ENCODE data around the gene DLG2.
"Not testable (repeated sequence)": the region's sequence is repeated elsewhere in the genome, so short reads cannot be mapped to it uniquely, and the experiment has no call there.

The DLG2 gene

GRCh38 chr11:85431319-85431718 lies 195.8 kb downstream of the DLG2 start:
- peak; percentile 28 for DNase-seq

DNA sequence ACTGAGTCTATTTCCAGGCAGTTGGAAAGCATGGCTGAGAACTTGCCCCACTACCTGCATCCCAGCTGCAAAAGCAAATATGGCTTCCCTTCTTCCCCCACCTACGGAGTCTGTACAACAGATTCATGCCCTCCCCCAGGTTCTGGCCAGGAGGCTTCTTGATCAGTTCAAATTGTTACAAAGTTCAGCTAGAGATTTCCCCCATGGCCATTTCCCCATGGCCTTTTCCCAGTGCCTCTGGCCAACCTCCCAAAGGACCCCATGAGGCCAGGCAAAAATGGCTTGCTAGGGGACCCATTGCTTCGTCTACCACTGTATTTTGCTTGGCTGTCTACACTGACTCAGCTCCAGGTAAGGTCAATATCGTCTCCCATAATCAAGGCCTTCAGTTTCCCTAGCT lies 203.3 kb downstream of the DLG2 start:
- DNase-seq: no peak

DNA sequence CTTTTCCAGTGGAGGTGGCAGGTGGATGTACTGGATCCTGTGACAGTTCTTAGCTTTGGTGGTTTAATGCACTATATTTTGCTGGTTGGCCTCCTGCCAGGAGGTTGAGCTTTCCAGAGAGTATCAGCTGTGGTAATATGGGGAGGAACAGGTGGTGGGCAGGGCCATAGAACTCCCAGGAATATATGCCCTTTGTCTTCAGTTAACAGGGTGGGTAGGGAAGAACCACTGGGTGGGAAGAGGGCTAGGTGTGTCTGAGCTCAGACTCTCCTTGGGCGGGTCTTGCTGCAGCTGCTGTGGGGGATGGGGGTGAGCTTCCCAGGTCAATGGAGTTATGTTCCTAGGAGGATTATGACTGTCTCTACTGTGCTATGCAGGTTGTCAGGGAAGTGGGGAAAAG lies 203.8 kb downstream of the DLG2 start:
- DNase-seq: peak; percentile 77

DNA sequence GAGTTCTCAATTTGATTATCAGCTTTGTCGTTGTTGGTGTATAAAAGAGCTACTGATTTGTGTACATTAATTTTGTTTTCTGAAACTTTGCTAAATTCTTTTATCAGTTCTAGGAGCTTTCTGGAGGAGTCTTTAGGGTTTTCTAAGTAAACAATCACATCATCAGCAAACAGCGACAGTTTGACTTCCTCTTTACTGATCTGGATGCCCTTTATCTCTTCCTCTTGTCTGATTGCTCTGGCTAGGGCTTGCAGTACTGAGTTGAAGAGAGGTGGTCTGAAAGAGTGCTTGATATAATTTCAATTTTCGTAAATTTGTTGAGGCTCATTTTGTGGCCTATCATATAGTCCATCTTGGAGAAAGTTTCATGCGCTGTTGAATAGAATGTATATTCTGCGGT lies 213.0 kb downstream of the DLG2 start:
- DNase-seq: no peak

DNA sequence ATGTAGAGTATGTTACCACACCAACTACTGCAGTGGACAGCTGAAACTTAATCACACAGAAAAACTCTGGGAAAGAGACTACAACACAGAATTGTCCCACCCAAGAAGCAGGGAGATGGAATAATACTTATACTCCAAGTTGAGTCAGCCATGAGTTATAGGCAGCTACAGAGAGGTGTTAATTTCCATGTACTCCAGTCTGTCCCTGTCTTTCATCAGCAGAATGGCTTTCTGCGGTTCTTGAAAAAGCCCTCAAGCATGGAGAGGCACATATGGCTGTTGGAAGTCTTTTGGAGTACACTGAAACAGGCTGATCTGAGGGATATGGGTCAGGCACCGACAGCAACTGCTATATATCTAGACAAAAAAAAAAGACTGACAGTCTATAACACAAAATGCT lies 219.5 kb downstream of the DLG2 start:
- peak; percentile 3 for DNase-seq

DNA sequence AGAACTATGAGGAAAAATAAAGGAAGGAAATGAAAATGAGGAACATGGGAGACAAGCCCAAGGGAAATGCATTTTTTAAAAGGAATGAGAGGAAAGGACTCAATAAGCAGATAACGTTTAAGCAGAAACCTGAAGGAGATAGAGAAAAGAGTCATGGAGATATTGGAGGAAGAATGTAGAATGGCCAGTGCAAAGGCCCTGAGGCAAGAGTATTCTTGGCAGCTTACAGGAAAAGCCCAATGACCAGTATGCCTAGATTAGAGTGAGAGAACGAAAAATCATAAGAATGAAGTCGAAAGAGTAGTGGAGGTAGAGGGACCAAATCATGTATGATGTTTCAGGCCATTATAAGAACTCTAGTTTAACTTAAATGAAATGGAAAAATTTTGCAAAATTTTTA lies 220.3 kb downstream of the DLG2 start:
- DNase-seq: no peak

- no peak for DNase-seq
Measured at GRCh38 chr11:85406316-85406715, 220.8 kb downstream of the DLG2 start.

DNA sequence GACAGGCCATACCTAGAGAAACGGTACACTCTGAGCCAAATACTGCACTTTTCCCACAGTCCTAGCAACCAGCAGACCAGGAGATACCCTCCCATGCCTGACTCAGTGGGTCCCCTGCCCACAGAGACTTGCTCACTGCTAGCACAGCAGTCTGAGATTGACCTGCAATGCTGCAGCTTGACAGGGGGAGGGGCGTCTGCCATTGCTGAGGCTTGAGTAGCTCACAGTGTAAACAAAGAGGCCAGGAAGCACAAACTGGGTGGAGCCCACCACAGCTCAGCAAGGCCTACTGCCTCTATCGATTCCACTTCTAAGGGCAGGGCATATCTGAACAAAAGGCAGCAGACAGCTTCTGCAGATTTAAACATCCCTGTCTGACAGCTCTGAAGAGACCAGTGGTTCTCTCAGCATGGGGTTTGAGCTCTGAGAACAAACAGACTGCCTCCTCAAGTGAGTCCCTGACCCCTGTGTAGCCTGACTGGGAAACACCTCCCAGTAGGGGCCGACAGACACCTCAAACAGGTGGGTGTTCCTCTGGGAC lies 231.6 kb downstream of the DLG2 start:
- DNase-seq: not testable (repeated sequence)

- DNase-seq: no peak
Measured at GRCh38 chr11:85394283-85394682, 232.9 kb downstream of the DLG2 start.

- DNase-seq: no peak
Measured at GRCh38 chr11:85391141-85391540, 236.0 kb downstream of the DLG2 start.

- peak; percentile 15 for DNase-seq
Measured at GRCh38 chr11:85385547-85385946, 241.6 kb downstream of the DLG2 start.

GRCh38 chr11:85385111-85385510 lies 242.0 kb downstream of the DLG2 start:
- no peak for DNase-seq

DNA sequence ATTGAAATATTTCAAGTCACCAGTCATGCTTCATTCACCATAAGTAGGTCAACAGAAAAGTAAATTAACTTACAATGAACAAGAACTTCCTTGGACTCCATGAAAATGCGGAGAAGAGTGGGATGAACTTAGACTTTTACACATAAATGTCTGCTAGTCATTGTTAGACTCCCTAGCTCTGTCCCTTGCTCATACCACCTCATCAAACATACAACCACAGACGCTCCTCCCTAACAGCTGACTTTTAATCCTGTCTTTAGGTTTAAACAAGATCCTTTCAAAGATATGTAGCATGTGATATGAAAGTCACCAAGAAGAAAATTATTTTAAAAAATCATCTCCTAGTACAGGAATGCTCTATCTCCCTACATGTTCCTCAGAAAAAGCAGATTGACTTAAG lies 248.1 kb downstream of the DLG2 start:
- peak; percentile 1 for DNase-seq

DNA sequence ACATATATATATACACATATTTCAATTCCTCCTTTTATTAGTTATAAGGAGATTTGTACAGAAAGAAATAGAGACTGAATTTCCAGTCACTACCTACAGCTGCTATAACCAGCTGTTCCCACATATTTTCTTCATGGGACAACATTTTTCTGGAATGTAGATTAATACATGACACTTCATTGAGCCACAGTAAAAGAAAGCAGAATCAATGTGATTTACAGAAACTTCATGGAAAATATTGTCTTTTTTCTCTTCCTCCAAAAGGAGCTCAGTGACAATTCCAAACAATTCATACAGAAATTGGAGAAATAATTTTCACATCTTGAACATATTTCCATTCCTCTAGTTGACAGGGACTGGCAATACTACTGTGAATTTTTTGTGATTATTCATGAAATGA lies 249.2 kb downstream of the DLG2 start:
- no peak for DNase-seq

DNA sequence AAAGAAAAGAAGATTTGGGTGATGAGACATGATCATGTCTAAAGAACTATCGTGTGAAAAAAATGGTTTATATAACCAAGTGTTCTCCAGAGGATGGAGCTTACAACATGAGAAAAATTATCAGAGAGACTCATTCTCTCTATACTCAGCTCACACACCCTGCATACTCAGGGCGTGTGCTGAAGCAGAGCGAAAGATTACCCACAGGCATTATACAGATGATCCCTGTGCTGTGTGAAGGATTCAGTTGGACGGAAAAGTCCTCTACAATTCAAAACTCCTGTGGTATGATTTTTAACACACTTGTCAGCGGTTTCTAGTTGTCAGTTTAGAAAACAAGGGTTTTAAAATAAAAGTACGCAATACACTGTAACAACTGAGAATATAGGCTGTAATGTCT lies 267.3 kb downstream of the DLG2 start:
- peak; percentile 50 for DNase-seq

DNA sequence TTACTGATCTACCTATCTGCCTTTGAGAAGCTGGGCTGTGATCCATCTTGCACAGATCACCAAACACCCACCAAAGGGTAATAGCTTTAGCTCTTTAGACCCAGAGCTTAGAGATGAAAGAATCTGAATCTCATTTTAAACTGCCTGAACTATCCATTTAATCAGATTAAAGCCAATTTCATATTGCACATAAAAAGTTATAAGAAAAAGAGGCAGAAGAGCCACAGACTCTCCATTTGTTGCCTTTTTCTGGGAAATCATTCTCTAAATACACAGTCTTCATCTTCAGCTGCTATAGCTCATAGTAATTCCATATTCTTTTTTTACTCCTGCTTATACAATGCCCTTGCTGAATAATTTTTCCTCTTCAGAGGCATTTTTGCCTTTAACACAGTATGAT lies 271.2 kb downstream of the DLG2 start:
- DNase-seq: peak; percentile 92

DNA sequence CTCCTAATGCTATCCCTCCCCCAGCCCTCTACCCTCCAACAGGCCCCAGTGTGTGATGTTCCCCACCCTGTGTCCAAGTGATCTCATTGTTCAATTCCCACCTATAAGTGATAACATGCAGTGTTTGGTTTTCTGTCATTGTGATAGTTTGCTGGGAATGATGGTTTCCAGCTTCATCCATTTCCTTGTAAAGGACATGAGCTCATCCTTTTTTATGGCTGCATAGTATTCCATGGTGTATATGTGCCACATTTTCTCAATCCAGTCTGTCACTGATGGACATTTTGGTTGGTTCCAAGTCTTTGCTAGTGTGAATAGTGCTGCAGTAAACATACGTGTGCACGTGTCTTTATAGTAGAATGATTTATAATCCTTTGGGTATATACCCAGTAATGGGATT lies 277.6 kb downstream of the DLG2 start:
- DNase-seq: not testable (repeated sequence)

- no peak for DNase-seq
Measured at GRCh38 chr11:85348945-85349344, 278.2 kb downstream of the DLG2 start.

- no peak for DNase-seq
Measured at GRCh38 chr11:85347291-85347690, 279.9 kb downstream of the DLG2 start.

- no peak for DNase-seq
Measured at GRCh38 chr11:85346484-85346883, 280.7 kb downstream of the DLG2 start.

DNA sequence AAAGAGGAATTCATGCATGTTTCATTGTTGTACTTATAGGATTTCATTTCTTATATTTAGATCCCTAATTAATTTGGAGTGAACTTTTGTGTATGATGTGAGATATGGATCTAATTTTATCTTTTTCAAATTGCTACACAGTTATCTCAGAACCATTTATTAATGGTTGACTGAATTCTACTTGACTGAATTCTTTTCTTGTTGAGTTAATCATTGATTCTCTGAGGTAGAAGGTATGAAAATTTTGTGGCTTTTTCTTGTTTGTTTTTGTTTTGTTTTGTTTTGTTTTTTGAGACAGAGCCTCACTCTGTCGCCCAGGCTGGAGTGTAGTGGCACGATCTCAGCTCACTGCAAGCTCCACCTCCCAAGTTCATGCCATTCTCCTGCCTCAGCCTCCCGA lies 286.3 kb downstream of the DLG2 start:
- not testable (repeated sequence) for DNase-seq

- DNase-seq: no peak
Measured at GRCh38 chr11:85318573-85318972, 308.6 kb downstream of the DLG2 start.

DNA sequence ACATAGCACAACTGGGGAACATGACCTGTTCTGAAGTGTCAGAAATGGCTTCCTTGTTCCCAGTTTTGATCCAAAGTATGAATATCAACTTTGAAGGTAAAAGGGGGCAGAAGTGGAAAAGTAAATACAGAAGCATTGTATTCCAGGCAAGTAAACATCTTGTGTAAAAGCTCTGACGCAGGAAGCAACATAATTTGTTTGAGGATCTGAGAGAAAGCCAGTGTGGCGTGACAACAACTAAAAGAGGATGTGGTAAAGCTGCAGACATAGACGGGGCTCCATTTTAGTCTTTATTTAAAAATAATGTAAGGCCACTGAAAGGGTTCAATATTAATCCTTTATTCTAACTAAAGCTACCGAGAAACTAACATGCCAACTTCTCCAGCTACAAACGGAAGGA lies 310.2 kb downstream of the DLG2 start:
- DNase-seq: no peak

- DNase-seq: no peak
Measured at GRCh38 chr11:85313741-85314140, 313.4 kb downstream of the DLG2 start.

DNA sequence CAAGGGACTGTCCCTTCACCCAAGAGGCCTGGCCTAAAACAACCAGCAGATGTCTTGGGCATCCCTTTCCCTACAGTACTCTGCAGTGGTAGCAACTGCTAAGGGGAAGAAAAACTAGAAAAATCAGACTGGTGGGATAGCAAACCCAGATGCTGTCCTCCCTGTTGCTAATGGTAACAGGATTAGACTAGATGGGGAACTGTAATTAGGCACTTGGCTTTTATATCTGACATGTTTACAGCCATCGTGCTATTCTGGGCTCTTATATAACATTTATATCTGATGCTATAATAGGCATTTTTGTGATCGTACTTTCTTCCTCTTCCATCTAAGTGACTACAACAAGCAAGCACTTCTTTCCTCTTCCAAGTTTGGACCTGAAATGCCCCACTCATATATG lies 316.7 kb downstream of the DLG2 start:
- DNase-seq: peak; percentile 77

- DNase-seq: no peak
Measured at GRCh38 chr11:85307366-85307765, 319.8 kb downstream of the DLG2 start.

Measured in NCI-H82 (cell line).